Spleen (tissue), 11 donors: Measurements from ENCODE around the gene UCK1. TPM values are rescaled to one million over a fixed set of nuclear protein-coding genes. Genes with fewer than 3 reads are reported as not detected.

Experiments used
- DNase-seq: peaks from one replicate; pipeline ENCODE4 v3.0.0-alpha.2; 2020
- H3K27ac ChIP-seq, 8 donors: fragments of 200-600 bp; sonication (generic) in 7 of 8; 1 replicate in 4 of 8; 2 replicates in 4 of 8; pipeline versions ENCODE4 v1.5.0 to v1.8.0; 2016 to 2021; ENCODE audit warnings: inconsistent platforms in 4 of 8, mild to moderate bottlenecking in 4 of 8, moderate library complexity in 1 of 8
- H3K27me3 ChIP-seq, 7 donors: fragments of 200-600 bp; sonication (generic) in 6 of 7; replicated peaks in 1 of 7; 1 replicate in 4 of 7; 2 replicates in 3 of 7; pipeline versions ENCODE4 v1.5.0 to v1.8.0; 2016 to 2021; ENCODE audit warnings: inconsistent platforms in 3 of 7, mild to moderate bottlenecking in 1 of 7
- H3K36me3 ChIP-seq, 6 donors: fragments of 200-600 bp; sonication (generic) in 5 of 6; 1 replicate in 4 of 6; 2 replicates in 2 of 6; pipeline versions ENCODE4 v1.5.0 to v1.8.0; 2016 to 2021; ENCODE audit warnings: inconsistent platforms in 2 of 6
- H3K4me1 ChIP-seq, 6 donors: fragments of 200-600 bp; sonication (generic) in 5 of 6; 1 replicate in 3 of 6; 2 replicates in 3 of 6; pipeline versions ENCODE4 v1.5.0 to v1.8.0; 2016 to 2021; ENCODE audit warnings: inconsistent platforms in 3 of 6
- H3K4me3 ChIP-seq, 8 donors: fragments of 200-600 bp; sonication (generic) in 7 of 8; 1 replicate in 4 of 8; 2 replicates in 4 of 8; pipeline versions ENCODE4 v1.5.0 to v1.8.0; 2016 to 2021; ENCODE audit warnings: inconsistent platforms in 4 of 8, mild to moderate bottlenecking in 4 of 8, moderate library complexity in 2 of 8
- H3K9me3 ChIP-seq, 8 donors: fragments of 200-600 bp; sonication (generic) in 7 of 8; 1 replicate in 4 of 8; 2 replicates in 4 of 8; pipeline versions ENCODE4 v1.5.0 to v1.8.0; 2016 to 2021; ENCODE audit warnings: inconsistent platforms in 4 of 8
- POLR2A ChIP-seq, 3 donors: fragments of 450-650 bp; IDR thresholded peaks; one replicate each; pipeline ENCODE4 v1.5.1; 2017; ENCODE audit warnings: antibody characterized with exemption in 3 of 3, mild to moderate bottlenecking in 1 of 3
- POLR2AphosphoS5 ChIP-seq, 3 donors: sonication (generic); formaldehyde crosslinking; IDR thresholded peaks; one replicate each; pipeline ENCODE4 v1.5.1; 2017; ENCODE audit warnings: antibody characterized with exemption in 3 of 3
- WGBS, 5 donors: extraction: QIAGEN DNeasy Blood & Tissue Kit in 3 of 5; methylation state at CpG; one replicate each; pipeline versions ENCODE4 v1.1.5 to v1.1.7; 2013 to 2018; 5-methylcytosine and 5-hydroxymethylcytosine counted together
- intact Hi-C: fragments of 100-400 bp; cut with DNase I; formaldehyde crosslinking; loops from one replicate; pipeline ENCODE4 v1.15.0; 2023; ENCODE audit warnings: low total_unique reads
- polyA plus RNA-seq, 3 donors: library from polyadenylated mRNA; stranded (reverse); fragments of 200-250 nt; gene quantifications; one replicate each; pipeline ENCODE4 v1.2.1, GENCODE V29; 2013
- total RNA-seq, 7 donors: library from RNA; depleted of rRNA in 3 of 7; stranded (reverse); fragments of >200 nt in 3 of 7; fragmentation: NEBNext Ultra II Directional in 4 of 7; extraction: Animal tissue kit (Norgen Biotek cat#: 25700) in 4 of 7; gene quantifications; one replicate each; pipeline versions ENCODE4 v1.1.0 to v1.2.1, GENCODE V29; 2016 to 2021
- TF ChIP-seq, protein P1 (sequence below), 11 experiments: fragments of 200-600 bp in 7 of 11; fragments of 450-650 bp in 4 of 11; sonication (generic) in 4 of 11; IDR thresholded peaks in 8 of 11; conservative IDR thresholded peaks in 3 of 11; 1 replicate in 7 of 11; 2 replicates in 4 of 11; pipeline versions ENCODE4 v1.4.0 to v1.8.0; 2016 to 2021; ENCODE audit warnings: antibody characterized with exemption in 11 of 11, inconsistent platforms in 4 of 11, mild to moderate bottlenecking in 1 of 11
- donor health status: healthy with polysubstance abuse.
- donor health status: DM: no; HTN: no; CAD: no; lungs with moderate emphysema.
- donor health status: DM: no; HTN: no; CAD: no.
- donor health status: Bipolar disorder and iron deficiency.
- donor health status: healthy.
- donor health status: DM: no; HTN: no; CAD: no.
- donor health status: DM: yes; HTN: yes; CAD: no.

Gene UCK1
- total and polyA plus RNA-seq, 10 donors: 20.3 to 32.9 (median 23.8) TPM

DNA sequence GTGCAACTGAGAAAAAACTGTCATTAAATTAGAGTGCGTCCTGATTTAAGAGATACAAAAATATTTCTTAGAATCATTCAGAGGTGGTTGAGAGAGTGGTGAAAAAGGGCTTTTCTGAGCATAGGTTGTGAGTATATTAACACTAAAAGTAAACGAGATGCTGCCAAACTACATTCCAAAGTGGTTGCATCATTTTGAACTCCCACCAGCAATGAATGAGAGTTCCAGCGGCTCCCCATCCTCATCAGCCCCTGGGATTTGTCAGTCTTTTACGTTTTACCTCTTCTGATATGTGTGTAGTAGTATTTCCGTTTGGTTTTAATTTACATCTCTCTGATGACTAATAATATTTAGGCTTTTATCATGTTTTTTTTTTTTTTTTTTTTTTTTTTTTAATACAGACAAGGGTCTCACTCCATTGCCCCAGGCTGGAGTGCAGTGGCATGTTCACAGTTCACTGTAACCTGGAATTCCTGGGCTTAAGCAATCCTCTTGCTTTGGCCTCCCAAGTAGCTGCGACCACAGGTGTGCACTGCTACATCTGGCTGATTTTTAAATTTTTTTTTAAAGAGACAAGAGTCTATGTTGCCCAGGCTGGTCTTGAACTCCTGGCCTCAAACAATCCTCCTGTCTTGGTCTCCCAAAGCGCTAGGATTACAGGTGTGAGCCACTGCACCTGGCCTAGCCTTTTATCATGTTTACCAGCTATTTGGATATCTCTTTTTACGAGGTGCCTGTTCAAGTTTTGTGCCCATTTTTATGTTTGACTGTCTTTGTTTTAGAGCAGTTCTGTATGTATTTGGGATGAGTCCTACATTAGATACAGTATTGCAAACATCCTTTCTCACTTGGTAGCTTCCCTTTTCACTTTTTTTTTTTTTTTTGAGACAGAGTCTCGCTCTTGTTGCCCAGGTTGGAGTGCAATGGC, 31.2 kb upstream of the UCK1 start:
- no peak for DNase-seq
- Histone ChIP-seq H3K9me3 (peaks cover 0 to 33% (median 16%) of the 10 kb centered on the region in 8 donors), H3K4me1 (no peaks in the 10 kb centered on the region), H3K4me3 (no peak overlapping the region), H3K36me3 (no peaks in the 10 kb centered on the region), H3K27me3 (no peaks in the 10 kb centered on the region), H3K27ac (no peak overlapping the region)
- intact Hi-C loops: no loop called here
- TF ChIP-seq, protein P1, sequence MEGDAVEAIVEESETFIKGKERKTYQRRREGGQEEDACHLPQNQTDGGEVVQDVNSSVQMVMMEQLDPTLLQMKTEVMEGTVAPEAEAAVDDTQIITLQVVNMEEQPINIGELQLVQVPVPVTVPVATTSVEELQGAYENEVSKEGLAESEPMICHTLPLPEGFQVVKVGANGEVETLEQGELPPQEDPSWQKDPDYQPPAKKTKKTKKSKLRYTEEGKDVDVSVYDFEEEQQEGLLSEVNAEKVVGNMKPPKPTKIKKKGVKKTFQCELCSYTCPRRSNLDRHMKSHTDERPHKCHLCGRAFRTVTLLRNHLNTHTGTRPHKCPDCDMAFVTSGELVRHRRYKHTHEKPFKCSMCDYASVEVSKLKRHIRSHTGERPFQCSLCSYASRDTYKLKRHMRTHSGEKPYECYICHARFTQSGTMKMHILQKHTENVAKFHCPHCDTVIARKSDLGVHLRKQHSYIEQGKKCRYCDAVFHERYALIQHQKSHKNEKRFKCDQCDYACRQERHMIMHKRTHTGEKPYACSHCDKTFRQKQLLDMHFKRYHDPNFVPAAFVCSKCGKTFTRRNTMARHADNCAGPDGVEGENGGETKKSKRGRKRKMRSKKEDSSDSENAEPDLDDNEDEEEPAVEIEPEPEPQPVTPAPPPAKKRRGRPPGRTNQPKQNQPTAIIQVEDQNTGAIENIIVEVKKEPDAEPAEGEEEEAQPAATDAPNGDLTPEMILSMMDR (IDR thresholded peaks at IDR 0.05 in 8 of 11, conservative IDR thresholded peaks at IDR 0.05 in 3 of 11): no peak
- TF ChIP-seq POLR2AphosphoS5 (IDR thresholded peaks at IDR 0.05) (no peak), POLR2A (IDR thresholded peaks at IDR 0.05) (no peak)
- 72 to 83% (median 75%) methylated on average over 9 of the region's 9 CpGs for WGBS, 5 donors

DNA sequence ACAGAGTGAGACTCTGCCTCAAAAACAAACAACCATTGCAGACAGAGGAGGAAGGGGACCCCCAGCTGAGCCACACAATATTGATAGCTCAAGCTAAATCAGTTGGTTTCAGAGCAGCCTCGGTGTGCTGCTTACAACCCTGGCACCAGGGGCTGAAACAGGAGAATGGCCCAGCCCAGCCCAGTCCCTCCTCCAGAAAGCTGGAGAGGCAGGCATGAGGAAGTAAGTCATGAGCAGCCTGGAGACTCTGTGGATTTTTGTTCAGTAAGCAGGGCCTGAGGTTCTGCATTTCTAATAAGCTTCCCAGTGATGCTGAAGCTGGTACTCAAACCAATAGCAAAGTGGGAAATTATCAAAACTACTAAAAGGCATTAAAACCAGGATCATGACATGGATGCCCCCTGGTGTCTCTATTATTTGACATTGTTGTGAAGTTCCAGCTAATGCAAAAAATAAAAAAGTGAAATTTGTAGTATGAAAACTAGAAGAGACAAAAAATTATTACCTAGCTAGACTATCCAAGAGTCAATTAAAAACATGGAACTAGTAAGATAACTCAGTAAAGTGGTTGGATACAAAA, 28.4 kb upstream of the UCK1 start:
- no peak overlapping the region for H3K4me3 ChIP-seq
- TF ChIP-seq POLR2AphosphoS5 (IDR thresholded peaks at IDR 0.05): no peak
- TF ChIP-seq POLR2A (IDR thresholded peaks at IDR 0.05): no peak
- TF ChIP-seq, protein P1 (IDR thresholded peaks at IDR 0.05 in 8 of 11, conservative IDR thresholded peaks at IDR 0.05 in 3 of 11): no peak
- H3K27me3 ChIP-seq: peaks cover 0 to 27% (median 17%) of the 10 kb centered on the region in 7 donors
- H3K36me3 ChIP-seq: no peaks in the 10 kb centered on the region
- 80 to 89% (median 81%) methylated on average over 1 of the region's 1 CpG for WGBS, 5 donors
- intact Hi-C loops: no loop called here
- H3K27ac ChIP-seq: no peak overlapping the region
- peaks cover 0 to 29% (median 16%) of the 10 kb centered on the region in 8 donors for H3K9me3 ChIP-seq
- H3K4me1 ChIP-seq: peaks cover 0 to 5% (median 0%) of the 10 kb centered on the region in 6 donors
- no peak for DNase-seq

DNA sequence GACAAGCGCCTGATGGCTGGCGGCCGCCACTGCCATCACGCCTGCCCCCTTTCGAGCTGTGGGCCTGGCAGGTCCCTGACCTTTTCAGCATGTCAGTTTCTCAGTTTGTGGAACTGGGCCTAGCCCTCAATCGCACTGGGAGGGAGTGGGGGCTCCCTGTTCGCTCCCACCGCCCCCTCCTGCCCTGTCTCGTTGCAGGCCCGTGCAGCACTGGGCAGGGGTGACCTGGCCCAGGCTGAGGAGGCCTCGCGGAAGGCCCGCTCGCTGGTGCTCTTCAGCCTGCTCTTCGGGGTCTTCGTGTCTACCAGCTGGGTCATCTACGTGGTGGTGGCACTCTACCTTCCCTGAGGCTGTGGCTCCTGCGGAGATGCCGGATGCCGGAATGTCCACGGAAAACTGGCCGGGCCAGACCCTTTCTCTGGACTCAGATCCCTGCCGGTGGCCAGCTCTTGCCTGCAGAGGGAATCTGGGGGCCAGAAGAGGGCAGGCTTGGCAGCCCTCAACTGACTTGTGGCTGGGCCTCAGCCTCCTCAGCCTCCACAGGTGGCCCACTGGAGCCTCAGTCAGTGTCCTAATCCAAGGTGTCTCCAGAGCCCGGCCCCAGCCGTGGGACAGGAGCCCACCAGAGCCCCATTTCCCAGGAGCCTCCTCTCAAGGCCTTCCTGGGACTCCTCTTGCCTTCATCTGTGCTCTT, 26.9 kb upstream of the UCK1 start:
- WGBS, 5 donors: 86 to 95% (median 93%) methylated on average over 12 to 25 of the region's 25 CpGs
- DNase-seq: no peak
- intact Hi-C loops: no loop called here
- H3K27ac ChIP-seq: no peak overlapping the region
- H3K36me3 ChIP-seq: no peaks in the 10 kb centered on the region
- H3K9me3 ChIP-seq: peaks cover 0 to 22% (median 14%) of the 10 kb centered on the region in 8 donors
- peaks cover 0 to 43% (median 29%) of the 10 kb centered on the region in 7 donors for H3K27me3 ChIP-seq
- TF ChIP-seq POLR2AphosphoS5 (IDR thresholded peaks at IDR 0.05) (peak in 1 of 3 donors; percentile 66), POLR2A (IDR thresholded peaks at IDR 0.05) (no peak)
- peaks cover 0 to 5% (median 0%) of the 10 kb centered on the region in 6 donors for H3K4me1 ChIP-seq
- no peak overlapping the region for H3K4me3 ChIP-seq

DNA sequence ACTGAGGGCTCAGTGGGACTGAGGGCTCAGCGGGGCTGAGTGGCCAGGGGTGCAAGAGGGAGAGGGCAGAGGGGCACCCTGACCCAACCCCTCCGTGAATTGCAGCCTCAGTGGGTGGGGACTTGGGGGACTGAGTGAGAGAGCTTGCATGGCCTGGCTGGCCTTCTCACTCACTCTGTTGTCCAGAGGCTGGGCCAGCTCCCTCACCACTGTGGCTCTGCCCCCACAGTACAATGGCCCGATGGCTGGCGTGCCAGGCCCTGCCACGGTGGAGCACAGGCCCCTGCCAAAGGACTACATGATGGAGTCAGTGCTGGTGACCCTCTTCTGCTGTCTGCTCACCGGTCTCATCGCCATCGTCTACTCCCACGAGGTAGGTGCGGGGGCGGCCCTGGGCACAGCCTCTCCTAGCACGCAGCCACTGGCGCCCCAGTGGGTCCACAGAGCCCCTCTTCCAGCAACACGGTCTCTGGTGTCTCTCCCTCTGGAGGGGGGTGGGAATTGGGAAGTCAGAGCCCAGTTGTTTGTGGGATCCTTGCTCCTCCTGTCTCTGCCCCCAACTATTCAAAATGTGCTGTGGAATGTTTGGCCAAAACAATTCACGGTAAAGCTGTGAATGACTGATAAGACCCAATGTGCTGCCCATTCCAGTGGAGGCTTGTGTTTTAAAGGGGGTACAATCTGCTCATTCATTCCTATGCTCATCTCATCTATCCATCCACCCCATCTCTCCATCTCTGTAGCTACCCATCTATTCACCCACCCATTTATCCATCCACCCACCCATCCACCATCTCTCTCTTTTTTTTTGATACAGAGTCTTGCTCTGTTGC, 25.0 kb upstream of the UCK1 start:
- intact Hi-C loops: no loop called here
- Histone ChIP-seq H3K36me3 (no peaks in the 10 kb centered on the region), H3K9me3 (peaks cover 0 to 11% (median 3%) of the 10 kb centered on the region in 8 donors), H3K27ac (no peak overlapping the region), H3K4me3 (no peak overlapping the region), H3K27me3 (peaks cover 0 to 49% (median 29%) of the 10 kb centered on the region in 7 donors), H3K4me1 (peaks cover 0 to 5% (median 0%) of the 10 kb centered on the region in 6 donors)
- WGBS, 5 donors: 85 to 91% (median 89%) methylated on average over 10 to 15 of the region's 15 CpGs
- DNase-seq: no peak
- TF ChIP-seq POLR2A (IDR thresholded peaks at IDR 0.05): no peak
- TF ChIP-seq POLR2AphosphoS5 (IDR thresholded peaks at IDR 0.05): peak in 2 of 3 donors; percentile 10 to 48
- TF ChIP-seq, protein P1 (IDR thresholded peaks at IDR 0.05 in 8 of 11, conservative IDR thresholded peaks at IDR 0.05 in 3 of 11): no peak
